AG08396 (cell line): Measurements from ENCODE around the gene UCKL1.
"Not testable (repeated sequence)": the region's sequence is repeated elsewhere in the genome, so short reads cannot be mapped to it uniquely, and the experiment has no call there.

Experiments
- DNase-seq: peaks from one replicate; pipeline ENCODE4 v3.0.0; 2012; ENCODE audit warnings: low spot score, mixed read lengths

UCKL1 gene

GRCh38 chr20:63919130-63919529, 37.1 kb downstream of the UCKL1 start:
- no peak for DNase-seq

GRCh38 chr20:63917811-63918210, 38.4 kb downstream of the UCKL1 start:
- no peak for DNase-seq

- DNase-seq: not testable (repeated sequence)
Observed at GRCh38 chr20:63916371-63916939, 39.8 kb downstream of the UCKL1 start.

GRCh38 chr20:63915471-63915870, 40.7 kb downstream of the UCKL1 start:
- DNase-seq: no peak

- DNase-seq: no peak
Observed at GRCh38 chr20:63913768-63914167, 42.4 kb downstream of the UCKL1 start.

GRCh38 chr20:63911176-63911575, 45.0 kb downstream of the UCKL1 start:
- peak; percentile 55 for DNase-seq

GRCh38 chr20:63908008-63908682, 48.1 kb downstream of the UCKL1 start:
- no peak for DNase-seq

GRCh38 chr20:63903796-63904561, 52.2 kb downstream of the UCKL1 start:
- DNase-seq: no peak

- DNase-seq: no peak
Observed at GRCh38 chr20:63900413-63900812, 55.8 kb downstream of the UCKL1 start.

GRCh38 chr20:63898882-63899558, 57.2 kb downstream of the UCKL1 start:
- DNase-seq: no peak

- DNase-seq: no peak
Observed at GRCh38 chr20:63897978-63898561, 58.1 kb downstream of the UCKL1 start.

GRCh38 chr20:63896264-63897105, 59.7 kb downstream of the UCKL1 start:
- DNase-seq: peak; percentile 58

- DNase-seq: no peak
Observed at GRCh38 chr20:63895952-63896263, 60.3 kb downstream of the UCKL1 start.

GRCh38 chr20:63895202-63895951, 60.8 kb downstream of the UCKL1 start:
- DNase-seq: no peak

GRCh38 chr20:63894358-63895201, 61.6 kb downstream of the UCKL1 start, which contains the start of gene DNAJC5:
TSS of gene DNAJC5 (plus strand) at chr20:63895126. CDS start at chr20:63928346, 33,220 bp downstream.
- DNase-seq: peak; percentile 100

GRCh38 chr20:63893999-63894357, 62.2 kb downstream of the UCKL1 start:
- DNase-seq: no peak

- no peak for DNase-seq
Observed at GRCh38 chr20:63892402-63892801, 63.8 kb downstream of the UCKL1 start.

- DNase-seq: no peak
Observed at GRCh38 chr20:63891061-63892002, 64.9 kb downstream of the UCKL1 start.

- no peak for DNase-seq
Observed at GRCh38 chr20:63890616-63891015, 65.6 kb downstream of the UCKL1 start.
